Left ventricle myocardium inferior (tissue), 1 donor: ENCODE measurements around the gene AUP1. TPM values are rescaled to one million over a fixed set of nuclear protein-coding genes. Genes with fewer than 3 reads are reported as not detected.

Source experiments
- DNase-seq: peaks from one replicate; pipeline ENCODE4 v3.0.0-alpha.2; 2020
- H3K27ac ChIP-seq: fragments of 200-600 bp; replicated peaks from 2 replicates; pipeline ENCODE4 v1.8.0; 2021
- H3K27me3 ChIP-seq: fragments of 200-600 bp; 2 replicates; pipeline ENCODE4 v1.8.0; 2021; ENCODE audit warnings: low read depth
- H3K36me3 ChIP-seq: fragments of 200-600 bp; 2 replicates; pipeline ENCODE4 v1.8.0; 2021
- H3K4me1 ChIP-seq: fragments of 200-600 bp; 2 replicates; pipeline ENCODE4 v1.8.0; 2021
- H3K4me3 ChIP-seq: fragments of 200-600 bp; 2 replicates; pipeline ENCODE4 v1.8.0; 2021; ENCODE audit warnings: mild to moderate bottlenecking, moderate library complexity
- H3K9me3 ChIP-seq: fragments of 200-600 bp; replicated peaks from 2 replicates; pipeline ENCODE4 v1.8.0; 2021
- intact Hi-C: fragments of 100-400 bp; cut with micrococcal nuclease; formaldehyde crosslinking; loops from one replicate; pipeline ENCODE4 v1.11.0; 2022
- total RNA-seq: library from RNA; stranded (reverse); fragmentation: NEBNext Ultra II Directional; extraction: Animal tissue kit (Norgen Biotek cat#: 25700); gene quantifications from one replicate; pipeline ENCODE4 v1.2.1, GENCODE V29; 2021
- TF ChIP-seq, protein P1 (sequence below): fragments of 200-600 bp; IDR thresholded peaks from 2 replicates; pipeline ENCODE4 v1.8.0; 2021; ENCODE audit warnings: antibody characterized with exemption, mild to moderate bottlenecking, borderline replicate concordance
- donor health status: DM: no; HTN: yes; CAD: no; lungs with severe emphysema.

AUP1 gene
- total RNA-seq, 1 donor from 2014 or later = 46.9 TPM

DNA sequence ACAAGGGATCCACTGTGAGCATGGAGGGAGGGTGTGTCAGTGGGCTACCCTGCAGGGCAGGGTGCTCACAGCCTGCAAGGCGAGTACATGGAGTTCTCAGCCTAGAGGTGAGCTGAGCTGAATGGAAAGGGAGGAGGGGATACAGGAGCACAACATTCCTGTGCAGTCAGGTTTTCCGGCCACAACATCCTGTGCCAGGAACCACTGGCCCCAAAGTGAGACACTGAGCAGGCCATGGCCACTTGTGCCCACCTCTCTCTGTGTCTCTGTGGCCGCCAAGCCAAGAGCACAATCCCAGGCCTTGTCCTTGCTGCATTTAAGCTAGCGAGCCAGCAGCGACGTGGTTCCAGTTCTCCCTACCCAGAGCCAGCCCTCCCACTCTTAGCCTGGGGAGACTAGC is 31.1 kb upstream of the AUP1 start:
- no peaks in the 10 kb centered on the region for H3K36me3 ChIP-seq
- no peak overlapping the region for H3K27ac ChIP-seq
- H3K4me1 ChIP-seq = peaks cover 1% of the 10 kb centered on the region
- TF ChIP-seq, protein P1, sequence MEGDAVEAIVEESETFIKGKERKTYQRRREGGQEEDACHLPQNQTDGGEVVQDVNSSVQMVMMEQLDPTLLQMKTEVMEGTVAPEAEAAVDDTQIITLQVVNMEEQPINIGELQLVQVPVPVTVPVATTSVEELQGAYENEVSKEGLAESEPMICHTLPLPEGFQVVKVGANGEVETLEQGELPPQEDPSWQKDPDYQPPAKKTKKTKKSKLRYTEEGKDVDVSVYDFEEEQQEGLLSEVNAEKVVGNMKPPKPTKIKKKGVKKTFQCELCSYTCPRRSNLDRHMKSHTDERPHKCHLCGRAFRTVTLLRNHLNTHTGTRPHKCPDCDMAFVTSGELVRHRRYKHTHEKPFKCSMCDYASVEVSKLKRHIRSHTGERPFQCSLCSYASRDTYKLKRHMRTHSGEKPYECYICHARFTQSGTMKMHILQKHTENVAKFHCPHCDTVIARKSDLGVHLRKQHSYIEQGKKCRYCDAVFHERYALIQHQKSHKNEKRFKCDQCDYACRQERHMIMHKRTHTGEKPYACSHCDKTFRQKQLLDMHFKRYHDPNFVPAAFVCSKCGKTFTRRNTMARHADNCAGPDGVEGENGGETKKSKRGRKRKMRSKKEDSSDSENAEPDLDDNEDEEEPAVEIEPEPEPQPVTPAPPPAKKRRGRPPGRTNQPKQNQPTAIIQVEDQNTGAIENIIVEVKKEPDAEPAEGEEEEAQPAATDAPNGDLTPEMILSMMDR = no peak
- intact Hi-C loops = no loop called here
- DNase-seq = no peak
- peaks cover 59% of the 10 kb centered on the region for H3K27me3 ChIP-seq
- no peaks in the 10 kb centered on the region for H3K9me3 ChIP-seq
- H3K4me3 ChIP-seq = no peak overlapping the region

DNA sequence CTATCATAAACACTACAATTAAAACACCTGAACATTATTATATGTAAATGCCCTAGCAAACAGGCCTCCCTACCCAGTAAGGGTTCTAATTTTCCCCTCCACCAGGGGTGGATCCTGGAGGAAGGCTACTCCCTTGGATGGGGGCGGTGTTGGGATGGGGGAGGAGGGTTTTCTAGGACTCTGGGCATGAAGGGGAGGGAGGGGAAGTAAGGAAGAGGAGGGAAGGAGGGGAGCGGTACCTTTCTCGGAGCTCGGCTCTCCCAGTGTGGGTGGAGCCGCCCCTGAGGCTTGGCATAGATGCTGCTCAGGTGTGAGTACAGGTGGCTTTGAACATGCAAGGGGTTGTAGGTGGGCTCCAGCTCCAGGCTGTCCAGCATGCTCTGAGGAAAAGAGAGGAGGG is 30.4 kb upstream of the AUP1 start:
- intact Hi-C loops = no loop called here
- H3K36me3 ChIP-seq = no peaks in the 10 kb centered on the region
- TF ChIP-seq, protein P1 = no peak
- peaks cover 59% of the 10 kb centered on the region for H3K27me3 ChIP-seq
- H3K4me3 ChIP-seq = no peak overlapping the region
- no peak overlapping the region for H3K27ac ChIP-seq
- DNase-seq = no peak
- H3K9me3 ChIP-seq = no peaks in the 10 kb centered on the region
- peaks cover 8% of the 10 kb centered on the region for H3K4me1 ChIP-seq

DNA sequence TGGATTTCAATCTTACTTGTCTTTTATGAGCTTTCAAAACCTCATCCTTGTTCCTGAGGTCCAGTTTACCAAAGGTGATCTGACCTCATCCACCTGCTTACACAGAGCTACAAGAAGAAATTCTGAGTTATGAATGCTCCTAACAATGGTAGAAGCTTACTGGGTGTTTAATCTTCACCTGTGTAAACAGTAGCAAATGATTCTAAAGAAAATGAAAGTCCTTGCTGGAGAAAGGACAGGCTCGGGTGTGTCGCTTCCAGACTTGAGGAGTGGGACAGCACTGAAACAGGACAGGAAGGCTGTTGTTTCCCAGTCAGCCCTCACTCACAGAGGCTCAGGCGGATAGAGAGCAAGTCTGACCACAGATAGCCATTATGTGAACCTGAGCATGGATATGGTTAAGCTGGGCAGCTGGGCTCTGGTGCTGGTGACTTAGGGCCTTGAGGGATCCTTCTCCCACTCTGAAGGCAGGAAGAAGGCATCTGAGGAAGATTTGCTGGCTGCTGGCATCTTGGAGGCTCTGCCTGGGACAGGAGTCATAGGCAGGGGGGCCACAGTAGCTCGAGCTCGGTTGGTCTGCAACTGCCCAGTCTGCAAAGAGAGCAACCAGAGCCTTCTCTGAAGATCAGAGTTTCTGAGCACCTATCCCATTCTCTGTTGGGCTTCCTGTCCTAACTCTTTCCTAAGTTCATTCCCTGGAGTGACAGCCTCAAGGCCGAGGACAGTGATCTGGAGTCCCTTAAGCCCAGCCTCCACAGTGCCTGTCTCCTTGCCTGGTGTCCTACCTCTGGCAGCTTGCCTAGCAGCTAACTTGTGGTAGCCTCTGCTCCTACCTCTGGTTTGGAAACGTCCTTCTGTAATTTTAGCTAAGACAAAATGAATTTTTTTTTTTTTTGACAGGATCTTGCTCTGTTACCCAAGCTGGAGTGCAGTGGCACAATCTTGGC is 29.1 kb upstream of the AUP1 start:
- Histone ChIP-seq H3K36me3 (no peaks in the 10 kb centered on the region), H3K4me1 (peaks cover 21% of the 10 kb centered on the region), H3K4me3 (no peak overlapping the region), H3K9me3 (no peaks in the 10 kb centered on the region), H3K27me3 (peaks cover 54% of the 10 kb centered on the region), H3K27ac (no peak overlapping the region)
- no peak for DNase-seq
- TF ChIP-seq, protein P1 = no peak
- intact Hi-C loops = no loop called here

DNA sequence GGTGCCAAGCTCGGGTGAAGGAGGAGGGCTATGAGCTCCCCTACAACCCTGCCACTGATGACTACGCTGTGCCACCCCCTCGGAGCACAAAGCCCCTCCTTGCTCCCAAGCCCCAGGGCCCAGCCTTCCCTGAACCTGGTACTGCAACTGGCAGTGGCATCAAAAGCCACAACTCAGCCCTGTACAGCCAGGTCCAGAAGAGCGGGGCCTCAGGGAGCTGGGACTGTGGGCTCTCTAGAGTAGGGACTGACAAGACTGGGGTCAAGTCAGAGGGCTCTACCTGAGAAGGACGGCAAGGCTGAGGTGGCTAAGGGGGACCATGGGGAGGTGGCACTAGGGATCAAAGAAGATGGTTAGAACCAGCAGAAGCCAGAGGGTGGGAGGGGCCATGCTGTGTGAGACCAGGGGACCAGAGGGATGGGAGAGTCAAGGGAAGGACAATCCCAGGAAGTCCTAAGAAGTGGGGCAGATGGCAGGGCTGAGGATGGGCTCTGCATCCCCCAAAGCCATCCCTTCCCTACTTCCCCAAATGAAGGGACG is 27.4 kb upstream of the AUP1 start:
- intact Hi-C loops = no loop called here
- Histone ChIP-seq H3K9me3 (no peaks in the 10 kb centered on the region), H3K27ac (no peak overlapping the region), H3K4me1 (peaks cover 38% of the 10 kb centered on the region), H3K36me3 (no peaks in the 10 kb centered on the region), H3K4me3 (no peak overlapping the region), H3K27me3 (peaks cover 37% of the 10 kb centered on the region)
- TF ChIP-seq, protein P1 = no peak
- DNase-seq = no peak

- H3K36me3 ChIP-seq = no peaks in the 10 kb centered on the region
- peak overlapping the region; percentile 78 for H3K4me3 ChIP-seq
- TF ChIP-seq, protein P1 = no peak
- peaks cover 39% of the 10 kb centered on the region for H3K4me1 ChIP-seq
- H3K27ac ChIP-seq = no peak overlapping the region
- peaks cover 32% of the 10 kb centered on the region for H3K27me3 ChIP-seq
- no peaks in the 10 kb centered on the region for H3K9me3 ChIP-seq
- intact Hi-C loops = no loop called here
- DNase-seq = no peak
Measured at GRCh38 chr2:74556159-74556558, 26.7 kb upstream of the AUP1 start.
